Activated CD8-positive, alpha-beta memory T cell treated with anti-CD3 and anti-CD28 coated beads for 48 hours (primary cell): ENCODE data around the gene SASH1.

Source experiments
- DNase-seq, 3 experiments: peaks; one replicate each; pipeline ENCODE4 v3.0.0-alpha.2; 2020; ENCODE audit warnings: low read depth in 2 of 3, low spot score in 2 of 3

Gene SASH1

GRCh38 chr6:148342350-148343046, at the start of gene SASH1:
Gene SASH1, plus strand, starts transcription at chr6:148342838. Its CDS starts 230 bp downstream, at chr6:148343068.
- peak in 2 of 3 experiments; percentile 2 for DNase-seq

DNA sequence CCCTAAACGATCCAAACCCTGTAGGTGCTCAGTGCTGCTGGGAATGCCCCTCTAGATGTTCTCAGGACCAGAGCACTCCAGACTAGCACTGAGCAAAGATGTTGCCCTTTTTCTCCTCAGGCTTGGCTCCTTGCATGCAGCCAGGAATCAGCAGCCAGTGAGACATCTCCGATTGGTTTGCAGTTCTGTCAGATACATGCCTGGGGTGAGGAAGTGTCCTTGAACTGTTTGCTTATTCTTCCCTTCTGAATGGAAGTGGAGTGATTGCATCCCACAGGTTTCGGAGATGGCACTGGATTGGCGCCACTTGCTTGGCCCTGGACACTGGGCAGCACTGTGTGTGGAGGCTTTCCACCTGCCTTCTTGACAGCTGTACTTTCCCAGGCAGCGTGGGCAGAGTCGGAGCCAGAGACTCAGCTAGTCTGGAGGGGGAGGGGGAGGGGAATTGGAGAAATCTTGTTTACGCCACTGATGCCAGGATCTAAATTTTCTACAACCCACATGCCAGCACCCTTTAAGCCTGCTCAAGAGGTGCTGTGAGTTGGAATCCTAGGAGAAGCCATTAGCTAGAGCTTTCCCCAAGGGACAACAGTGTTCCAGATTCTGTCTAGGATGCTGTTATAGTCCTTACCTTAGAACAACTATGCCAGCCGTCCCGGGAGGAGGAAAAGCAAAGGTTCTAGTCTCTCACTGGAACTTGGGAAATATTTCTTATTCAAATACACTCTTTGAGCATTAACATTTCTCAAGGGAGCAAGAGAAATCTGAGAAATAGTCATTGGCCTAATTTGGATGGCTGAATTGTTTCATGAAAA, 49.2 kb upstream of the SASH1 start:
- DNase-seq = no peak

DNA sequence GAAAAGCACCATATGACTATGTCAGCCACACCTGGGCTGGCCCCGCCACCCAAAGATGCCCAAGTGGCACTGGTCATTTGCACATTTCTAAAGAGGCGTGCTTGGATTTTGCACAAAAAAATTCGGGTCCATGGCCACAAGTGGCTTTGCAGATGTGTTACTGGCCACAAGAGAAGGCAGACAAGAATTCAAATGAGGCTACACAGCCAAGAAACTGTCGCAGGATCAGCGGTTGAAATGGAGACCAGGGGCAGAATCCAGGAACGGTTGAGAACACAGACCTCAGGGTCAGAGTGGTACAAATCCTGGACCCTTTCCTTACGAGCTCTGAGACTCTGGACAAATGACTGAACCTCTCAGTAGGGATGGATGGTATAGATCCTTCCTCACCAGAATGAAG, 48.6 kb upstream of the SASH1 start:
- no peak for DNase-seq

- no peak for DNase-seq
Observed at GRCh38 chr6:148295261-148295887, 47.3 kb upstream of the SASH1 start.

DNA sequence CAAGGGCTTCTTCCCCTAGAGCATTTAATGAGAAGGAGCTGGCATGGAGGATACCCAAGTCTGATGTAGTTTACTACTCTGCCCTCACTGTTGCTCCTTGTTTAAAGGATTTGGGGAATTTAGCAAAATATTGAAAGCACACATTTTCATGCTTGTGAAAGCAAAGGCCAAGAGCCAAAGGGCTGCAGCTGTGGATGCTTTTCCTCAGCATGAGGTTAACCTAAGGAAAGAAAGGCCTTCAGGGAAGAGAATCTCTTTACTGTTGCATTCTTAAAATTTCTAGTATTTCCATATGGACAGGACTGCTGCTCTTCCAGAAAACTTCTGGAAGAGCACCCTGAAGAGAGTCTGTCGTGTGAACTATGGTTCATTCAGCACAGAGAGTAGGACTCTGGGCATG, 45.9 kb upstream of the SASH1 start:
- DNase-seq = no peak

DNA sequence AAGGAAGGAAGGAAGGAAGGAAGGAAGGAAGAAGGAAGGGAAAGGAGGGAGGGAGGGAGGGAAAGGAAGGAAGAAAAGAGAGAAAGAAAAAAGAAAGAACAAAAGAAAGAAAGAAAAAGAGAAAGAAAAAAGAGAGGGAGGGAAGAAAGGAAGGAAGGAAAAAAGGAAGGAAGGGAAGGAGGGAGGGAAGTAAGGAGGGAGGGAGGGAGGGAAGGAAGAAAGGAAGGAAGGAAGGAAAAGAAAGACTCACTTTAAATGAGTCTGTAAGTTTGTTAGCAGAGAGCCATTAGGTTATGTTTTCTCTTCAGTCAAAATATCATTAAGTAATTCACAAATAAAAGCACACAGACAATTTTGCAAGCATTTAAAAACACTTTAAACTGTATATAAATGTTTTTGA, 44.0 kb upstream of the SASH1 start:
- DNase-seq = no peak

GRCh38 chr6:148303616-148304015, 39.0 kb upstream of the SASH1 start:
- DNase-seq = no peak

DNA sequence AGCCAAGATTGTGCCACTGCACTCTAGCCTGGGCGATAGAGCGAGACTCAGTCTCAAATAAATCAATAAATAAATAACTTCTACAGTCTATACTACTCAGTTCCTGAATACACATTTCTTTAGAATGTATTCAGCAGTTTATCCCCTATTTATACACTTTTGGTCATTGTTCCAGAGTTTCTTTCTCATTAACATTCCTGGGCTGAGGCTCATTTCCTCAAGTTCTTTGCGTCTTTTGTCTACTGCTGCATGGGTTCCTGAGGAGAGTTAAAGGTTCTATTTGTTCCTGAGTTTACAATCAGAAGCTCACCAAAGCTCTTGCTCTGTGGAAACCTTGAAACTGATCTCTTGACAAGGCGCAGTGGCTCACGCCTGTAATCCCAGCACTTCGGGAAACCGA, 37.7 kb upstream of the SASH1 start:
- DNase-seq = no peak

DNA sequence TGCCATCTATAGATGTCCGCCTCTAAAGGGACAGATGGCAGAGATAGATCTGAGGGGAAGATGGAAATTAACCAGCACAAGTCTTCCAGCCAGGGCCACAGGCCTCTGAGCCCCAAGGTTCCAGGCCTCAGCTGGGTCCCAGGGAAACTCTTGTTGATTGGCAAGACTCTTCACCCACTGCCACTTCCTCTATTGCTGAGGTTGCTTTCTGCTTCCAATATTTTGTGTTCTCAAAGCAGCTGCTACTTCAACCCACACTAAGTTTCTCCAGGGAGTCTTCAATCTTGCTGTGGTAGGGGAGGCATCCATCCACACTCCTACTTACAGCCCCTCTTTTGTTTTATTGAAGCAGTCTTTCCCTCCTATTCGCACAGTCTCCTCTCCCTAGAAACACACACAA, 36.4 kb upstream of the SASH1 start:
- no peak for DNase-seq

DNA sequence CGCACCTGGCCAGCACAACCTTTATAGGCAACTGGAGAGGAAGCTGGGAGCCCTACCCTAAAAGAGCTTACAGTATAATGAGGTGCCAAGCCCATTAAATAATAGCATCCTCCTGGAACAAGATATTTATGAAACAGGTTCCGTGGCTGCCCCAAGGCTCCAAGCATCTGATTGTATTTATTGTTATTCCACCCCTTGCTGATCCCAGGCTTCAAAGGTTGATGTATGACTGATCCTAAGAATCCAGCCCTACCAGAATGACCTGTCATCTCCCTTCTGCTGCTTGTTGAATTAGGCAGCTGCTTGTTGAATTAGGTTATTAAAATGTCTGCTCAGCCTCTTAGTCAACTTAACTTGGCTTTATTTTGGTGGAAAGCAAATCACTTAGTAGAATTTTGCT, 35.2 kb upstream of the SASH1 start:
- DNase-seq = no peak

DNA sequence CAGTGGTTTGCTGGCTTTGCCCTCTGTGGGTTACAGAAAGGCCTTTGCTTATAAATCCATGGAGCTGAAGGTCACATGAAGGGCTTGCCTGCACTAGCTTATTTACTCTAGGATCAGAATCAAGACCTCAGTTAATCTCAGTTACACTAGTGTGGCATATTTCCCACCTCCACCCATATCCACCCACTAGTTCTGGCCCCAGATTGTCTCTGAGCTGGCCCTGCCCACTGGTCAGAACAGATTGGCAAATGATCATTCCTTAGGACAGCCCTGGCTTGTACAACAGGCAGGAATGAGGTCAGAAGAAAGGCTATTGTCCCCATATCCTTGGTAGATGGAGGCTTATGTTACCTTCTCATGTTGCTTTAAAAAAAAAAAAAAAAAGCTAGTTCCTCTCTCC, 33.3 kb upstream of the SASH1 start:
- DNase-seq = no peak

DNA sequence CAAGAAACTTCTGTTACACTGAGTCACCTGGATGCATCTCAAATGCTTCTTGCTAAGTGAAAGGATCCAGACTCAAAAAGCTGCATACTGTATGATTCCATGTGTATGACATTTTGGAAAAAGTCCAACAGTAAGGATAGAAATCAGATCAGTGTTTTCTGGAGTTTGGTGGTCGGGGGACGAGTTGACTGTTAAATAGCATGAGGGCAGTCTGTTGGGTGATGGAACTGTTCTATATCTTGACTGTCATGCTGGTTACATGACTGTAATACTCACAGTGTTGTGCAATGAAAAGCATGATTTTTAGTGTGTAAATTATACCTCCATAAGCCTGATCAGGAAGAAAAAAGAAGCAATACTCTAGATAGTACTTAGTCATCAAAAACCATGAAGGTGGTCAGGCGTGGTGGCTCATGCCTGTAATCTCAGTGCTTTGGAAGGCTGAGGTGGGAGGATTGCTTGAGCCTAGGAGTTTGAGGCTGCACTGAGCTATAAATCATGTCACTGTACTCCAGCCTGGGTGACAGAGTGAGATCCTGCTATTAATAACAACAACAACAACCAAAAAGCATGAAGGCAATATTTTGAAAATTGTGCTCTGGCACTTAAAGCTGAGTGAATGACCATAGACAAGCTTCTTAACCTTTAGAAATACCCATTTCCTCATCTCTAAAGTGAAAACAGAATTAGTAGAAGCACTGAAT, 30.5 kb upstream of the SASH1 start:
- no peak for DNase-seq

DNA sequence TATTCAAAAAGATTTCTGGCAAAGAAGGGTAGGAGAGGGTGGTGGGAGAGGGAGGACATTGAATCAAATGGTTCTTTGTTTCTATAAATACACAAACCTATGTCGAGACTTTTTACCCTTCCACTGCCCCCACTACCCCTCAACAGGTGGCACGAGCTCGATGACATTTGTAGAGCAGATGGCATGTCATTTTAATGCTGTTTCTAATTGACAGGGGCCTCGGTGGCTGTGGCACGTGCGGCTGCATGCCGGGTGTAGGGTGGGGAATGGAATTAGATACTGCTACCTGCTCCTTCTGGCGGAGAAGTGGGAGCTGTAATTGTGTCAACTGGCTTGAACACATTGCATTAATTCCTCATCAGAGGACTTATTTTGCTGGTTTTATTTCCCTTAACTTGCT, 29.1 kb upstream of the SASH1 start:
- DNase-seq = no peak

GRCh38 chr6:148316308-148316707, 26.3 kb upstream of the SASH1 start:
- no peak for DNase-seq

DNA sequence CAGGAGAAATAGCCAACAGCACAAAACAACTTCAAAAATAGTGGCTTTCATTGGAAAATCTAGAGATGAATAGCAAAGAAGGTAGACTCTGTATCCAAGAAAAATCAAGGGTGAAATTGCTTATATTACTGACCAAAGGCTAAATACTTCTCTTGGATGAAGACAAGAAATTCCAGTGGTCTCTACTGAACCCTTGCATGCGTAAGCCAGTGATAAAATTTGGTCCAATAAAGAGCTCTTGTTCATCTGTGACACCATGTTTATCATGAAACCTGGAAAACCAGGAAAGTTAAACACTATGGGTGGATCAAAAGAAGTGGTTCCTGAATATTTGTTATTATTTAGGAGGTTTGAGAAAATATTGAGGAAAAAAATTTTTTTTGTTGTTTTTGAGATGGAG, 25.6 kb upstream of the SASH1 start:
- DNase-seq = no peak

GRCh38 chr6:148317739-148318138, 24.9 kb upstream of the SASH1 start:
- no peak for DNase-seq

- DNase-seq = no peak
Observed at GRCh38 chr6:148322704-148323103, 19.9 kb upstream of the SASH1 start.

GRCh38 chr6:148323344-148323743, 19.3 kb upstream of the SASH1 start:
- no peak for DNase-seq

- no peak for DNase-seq
Observed at GRCh38 chr6:148324297-148324985, 18.2 kb upstream of the SASH1 start.

- no peak for DNase-seq
Observed at GRCh38 chr6:148325316-148326068, 17.1 kb upstream of the SASH1 start.
